ENCODE measurements around the gene RFX2.

RFX2 gene

DNA sequence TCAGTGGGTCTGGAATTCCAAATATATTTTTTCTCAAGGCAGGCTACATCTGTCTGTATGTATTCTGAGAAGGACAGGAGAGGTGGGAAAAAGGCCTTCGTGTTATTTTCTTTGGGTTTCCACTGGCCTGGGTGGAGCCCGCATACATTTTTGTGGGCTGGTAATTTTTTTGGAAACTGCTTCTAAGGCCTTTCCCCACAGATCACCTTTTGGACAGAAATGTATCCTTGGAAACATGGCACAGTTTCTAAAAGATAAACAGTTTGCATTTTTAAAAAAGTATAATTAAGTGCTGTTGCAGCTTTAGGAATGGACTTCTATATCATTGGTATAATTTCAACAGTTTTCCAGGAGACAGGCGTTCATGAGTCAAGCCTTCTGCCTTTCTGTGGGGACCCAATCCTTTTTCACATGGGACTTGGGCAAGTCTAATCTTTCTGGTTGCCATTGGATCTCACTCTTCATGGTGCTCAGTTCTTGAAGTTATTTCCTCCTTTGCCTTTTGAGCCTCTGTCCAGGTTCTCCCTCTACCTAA, 8.9 kb downstream of the RFX2 start:
- TF ChIP-seq ELF4 (IDR thresholded peaks at IDR 0.05) (no peak), TARDBP (IDR thresholded peaks at IDR 0.05) (no peak), SUZ12 (IDR thresholded peaks at IDR 0.05) (no peak), FOXK2 (IDR thresholded peaks at IDR 0.05) (no peak), HDGF (IDR thresholded peaks at IDR 0.05; ENCODE audit: borderline replicate concordance) (no peak), CTBP1 (IDR thresholded peaks at IDR 0.05; ENCODE audit: borderline replicate concordance) (no peak), ARNT (IDR thresholded peaks at IDR 0.05) (no peak), SP1 (IDR thresholded peaks at IDR 0.05) (no peak), BHLHE40 (IDR thresholded peaks at IDR 0.05; ENCODE audit: borderline replicate concordance) (no peak), FOXA1 (IDR thresholded peaks at IDR 0.05) (no peak), L3MBTL2 (conservative IDR thresholded peaks at IDR 0.05) (no peak)
- TF ChIP-seq, protein P1, sequence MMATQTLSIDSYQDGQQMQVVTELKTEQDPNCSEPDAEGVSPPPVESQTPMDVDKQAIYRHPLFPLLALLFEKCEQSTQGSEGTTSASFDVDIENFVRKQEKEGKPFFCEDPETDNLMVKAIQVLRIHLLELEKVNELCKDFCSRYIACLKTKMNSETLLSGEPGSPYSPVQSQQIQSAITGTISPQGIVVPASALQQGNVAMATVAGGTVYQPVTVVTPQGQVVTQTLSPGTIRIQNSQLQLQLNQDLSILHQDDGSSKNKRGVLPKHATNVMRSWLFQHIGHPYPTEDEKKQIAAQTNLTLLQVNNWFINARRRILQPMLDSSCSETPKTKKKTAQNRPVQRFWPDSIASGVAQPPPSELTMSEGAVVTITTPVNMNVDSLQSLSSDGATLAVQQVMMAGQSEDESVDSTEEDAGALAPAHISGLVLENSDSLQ (IDR thresholded peaks at IDR 0.05), result no peak
- ChIA-PET CTCF (no interaction called here), POLR2A (no interaction called here)
- DNase-seq (ENCODE audit: extremely low spot score), result no peak

DNA sequence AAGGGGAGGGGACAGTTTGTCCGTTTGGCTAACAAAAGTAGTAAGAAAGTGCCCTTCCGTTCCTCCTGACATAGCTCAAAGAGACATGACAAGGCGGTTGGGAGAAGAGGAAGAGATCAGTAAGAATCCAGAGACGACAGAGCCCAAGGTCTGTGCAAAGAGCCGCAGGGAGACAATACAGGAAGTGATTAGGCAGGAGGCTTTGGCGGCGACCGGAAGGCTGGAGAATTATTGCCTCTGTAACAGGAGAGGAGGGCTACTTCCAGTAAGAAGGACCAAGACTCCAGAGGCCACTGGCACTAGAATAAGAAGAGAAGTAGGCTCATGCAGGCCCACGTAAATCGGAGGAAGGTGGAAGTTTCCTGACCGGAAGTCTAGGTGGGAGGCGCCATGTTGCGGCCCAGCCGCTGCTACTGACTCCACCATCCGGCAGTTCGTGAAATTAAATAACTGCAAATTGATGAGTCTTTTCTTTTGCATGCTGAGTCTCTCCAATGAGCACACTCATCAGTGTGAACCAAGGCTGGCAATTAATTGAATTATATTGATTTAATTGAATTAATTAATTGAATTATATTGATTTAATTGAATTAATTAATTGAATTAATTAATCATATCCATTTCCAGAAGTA, 9.9 kb downstream of the RFX2 start:
- ChIA-PET CTCF (no interaction called here), POLR2A (interaction anchor here (0.7 to 1.2 kb wide), 2 partner anchors 11 to 17 kb away, joined by 3 to 4 read pairs; no protein-coding TSS in a partner anchor)
- TF ChIP-seq LEF1 (IDR thresholded peaks at IDR 0.05; ENCODE audit: borderline replicate concordance), result no peak
- TF ChIP-seq FOXA1 (IDR thresholded peaks at IDR 0.05), result no peak
- no peak for TF ChIP-seq ARNT (IDR thresholded peaks at IDR 0.05)
- no peak for TF ChIP-seq TARDBP (IDR thresholded peaks at IDR 0.05)
- no peak for TF ChIP-seq SUZ12 (IDR thresholded peaks at IDR 0.05)
- no peak for TF ChIP-seq SP1 (IDR thresholded peaks at IDR 0.05)
- no peak for TF ChIP-seq NFRKB (IDR thresholded peaks at IDR 0.05)
- TF ChIP-seq, protein P1 (IDR thresholded peaks at IDR 0.05), result no peak
- TF ChIP-seq FOXM1 (IDR thresholded peaks at IDR 0.05; ENCODE audit: borderline replicate concordance), result no peak
- no peak for TF ChIP-seq HDGF (IDR thresholded peaks at IDR 0.05; ENCODE audit: borderline replicate concordance)
- no peak for TF ChIP-seq L3MBTL2 (conservative IDR thresholded peaks at IDR 0.05)
- no peak for TF ChIP-seq ELF4 (IDR thresholded peaks at IDR 0.05)
- no peak for TF ChIP-seq ZNF384 (IDR thresholded peaks at IDR 0.05)
- no peak for TF ChIP-seq CTBP1 (IDR thresholded peaks at IDR 0.05; ENCODE audit: borderline replicate concordance)
- no peak for TF ChIP-seq BHLHE40 (IDR thresholded peaks at IDR 0.05; ENCODE audit: borderline replicate concordance)
- no peak for TF ChIP-seq FOXK2 (IDR thresholded peaks at IDR 0.05)
- no peak for DNase-seq (ENCODE audit: extremely low spot score)

DNA sequence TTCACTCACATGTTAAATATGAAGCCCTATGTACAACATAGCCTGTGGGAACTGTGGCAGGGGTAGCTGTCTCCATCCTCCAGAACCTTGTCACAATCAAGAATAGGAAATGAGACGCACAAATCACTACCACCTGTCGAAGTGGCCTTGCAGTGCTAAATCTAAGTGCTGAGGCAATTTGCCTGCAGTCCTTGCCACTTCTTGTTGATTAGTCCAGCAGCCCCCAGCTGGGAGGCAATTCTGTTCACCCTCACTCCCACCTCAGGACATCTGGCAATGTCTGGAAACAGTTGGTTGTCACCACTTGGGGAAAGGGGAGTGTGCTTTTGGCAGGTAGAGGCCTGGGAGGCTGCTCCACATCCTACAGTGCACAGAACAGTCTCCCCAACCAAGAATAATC, 10.7 kb downstream of the RFX2 start:
- DNase-seq (ENCODE audit: extremely low spot score), result no peak
- POLR2A ChIA-PET, result interaction anchor here (0.7 to 1.2 kb wide), 2 partner anchors 12 to 18 kb away, joined by 3 to 4 read pairs; no protein-coding TSS in a partner anchor

DNA sequence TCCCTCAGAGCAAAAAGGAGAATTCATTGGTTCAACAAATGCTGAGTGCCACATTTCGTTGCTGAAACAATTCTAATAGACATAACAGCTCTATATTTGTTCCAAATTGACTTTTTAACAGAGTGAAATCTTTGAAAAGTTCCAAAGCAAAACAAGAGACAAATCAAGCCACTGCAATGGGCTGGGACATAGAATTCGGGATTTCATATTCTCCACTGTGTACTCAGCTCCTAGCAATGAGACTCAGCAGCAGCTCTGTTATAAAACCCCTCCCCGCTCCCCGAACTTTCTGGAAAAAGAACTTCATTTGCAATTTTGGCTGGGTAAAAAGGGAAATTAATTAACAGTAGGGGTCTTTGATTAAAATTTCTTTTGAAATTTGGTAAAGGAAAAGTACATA, 11.3 kb downstream of the RFX2 start:
- POLR2A ChIA-PET, result interaction anchor here (1.2 kb wide), 1 partner anchor 12 kb away, joined by 4 read pairs; no protein-coding TSS in a partner anchor
- DNase-seq (ENCODE audit: extremely low spot score), result no peak
- CTCF ChIA-PET, result interaction anchor here (0.9 to 1.1 kb wide), 2 partner anchors 26 to 81 kb away, joined by 3 to 4 read pairs; no protein-coding TSS in a partner anchor
- TF ChIP-seq CTBP1 (IDR thresholded peaks at IDR 0.05; ENCODE audit: borderline replicate concordance) (no peak), HDGF (IDR thresholded peaks at IDR 0.05; ENCODE audit: borderline replicate concordance) (no peak), FOXK2 (IDR thresholded peaks at IDR 0.05) (no peak), FOXA1 (IDR thresholded peaks at IDR 0.05) (no peak), LEF1 (IDR thresholded peaks at IDR 0.05; ENCODE audit: borderline replicate concordance) (no peak), ZNF384 (IDR thresholded peaks at IDR 0.05) (no peak), ARNT (IDR thresholded peaks at IDR 0.05) (no peak), NFRKB (IDR thresholded peaks at IDR 0.05) (no peak), L3MBTL2 (conservative IDR thresholded peaks at IDR 0.05) (no peak), SUZ12 (IDR thresholded peaks at IDR 0.05) (no peak), ELF4 (IDR thresholded peaks at IDR 0.05) (no peak), TARDBP (IDR thresholded peaks at IDR 0.05) (no peak), SP1 (IDR thresholded peaks at IDR 0.05) (no peak), BHLHE40 (IDR thresholded peaks at IDR 0.05; ENCODE audit: borderline replicate concordance) (no peak), FOXM1 (IDR thresholded peaks at IDR 0.05; ENCODE audit: borderline replicate concordance) (no peak)
- TF ChIP-seq, protein P1 (IDR thresholded peaks at IDR 0.05), result no peak

More for the DNA sequence above, 10.7 kb downstream of the RFX2 start:
- no peak for TF ChIP-seq BHLHE40 (IDR thresholded peaks at IDR 0.05; ENCODE audit: borderline replicate concordance)
- CTCF ChIA-PET, result interaction anchor here (0.9 kb wide), 1 partner anchor 26 kb away, joined by 3 read pairs; no protein-coding TSS in a partner anchor

DNA sequence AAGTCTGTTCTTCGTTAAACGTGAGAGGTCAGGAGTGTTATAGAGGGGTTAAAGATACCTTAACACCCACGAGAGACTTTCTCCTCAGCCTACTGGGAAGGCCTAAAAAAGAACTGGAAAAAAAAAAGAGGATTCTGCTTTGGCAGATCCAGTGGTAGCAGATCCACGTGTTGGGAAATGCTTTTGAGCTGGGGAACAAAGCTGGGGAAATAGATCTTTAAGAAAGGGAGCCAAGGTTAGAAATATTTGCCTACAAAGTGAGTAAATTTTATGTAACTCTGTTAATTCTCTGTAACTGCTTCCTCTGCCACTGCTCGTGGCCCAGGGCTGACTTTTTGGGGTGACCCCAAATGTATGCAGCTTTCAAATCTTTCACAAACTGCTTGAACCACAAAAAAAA, 11.7 kb downstream of the RFX2 start:
- TF ChIP-seq FOXK2 (IDR thresholded peaks at IDR 0.05), result no peak
- no peak for TF ChIP-seq FOXA1 (IDR thresholded peaks at IDR 0.05)
- no peak for TF ChIP-seq ELF4 (IDR thresholded peaks at IDR 0.05)
- no peak for TF ChIP-seq FOXM1 (IDR thresholded peaks at IDR 0.05; ENCODE audit: borderline replicate concordance)
- TF ChIP-seq NFRKB (IDR thresholded peaks at IDR 0.05), result no peak
- TF ChIP-seq ARNT (IDR thresholded peaks at IDR 0.05), result no peak
- no peak for TF ChIP-seq HDGF (IDR thresholded peaks at IDR 0.05; ENCODE audit: borderline replicate concordance)
- no peak for TF ChIP-seq L3MBTL2 (conservative IDR thresholded peaks at IDR 0.05)
- no peak for TF ChIP-seq SUZ12 (IDR thresholded peaks at IDR 0.05)
- no peak for TF ChIP-seq CTBP1 (IDR thresholded peaks at IDR 0.05; ENCODE audit: borderline replicate concordance)
- TF ChIP-seq LEF1 (IDR thresholded peaks at IDR 0.05; ENCODE audit: borderline replicate concordance), result no peak
- no peak for TF ChIP-seq ZNF384 (IDR thresholded peaks at IDR 0.05)
- no peak for TF ChIP-seq TARDBP (IDR thresholded peaks at IDR 0.05)
- TF ChIP-seq BHLHE40 (IDR thresholded peaks at IDR 0.05; ENCODE audit: borderline replicate concordance), result no peak
- TF ChIP-seq SP1 (IDR thresholded peaks at IDR 0.05), result no peak
- TF ChIP-seq, protein P1 (IDR thresholded peaks at IDR 0.05), result no peak
- CTCF ChIA-PET, result interaction anchor here (1.1 kb wide), 1 partner anchor 80 kb away, joined by 4 read pairs; no protein-coding TSS in a partner anchor
- POLR2A ChIA-PET, result no interaction called here

More for the DNA sequence above, 11.7 kb downstream of the RFX2 start:
- no peak for DNase-seq (ENCODE audit: extremely low spot score)
